HEK293T (cell line): Measurements from ENCODE around the gene TEK.

Experiments used
- ARNT ChIP-seq: fragments of 450-650 bp; IDR thresholded peaks from 2 replicates; pipeline ENCODE4 v1.6.1; 2017; ENCODE audit warnings: mild to moderate bottlenecking
- BHLHE40 ChIP-seq: fragments of 450-650 bp; IDR thresholded peaks from 2 replicates; pipeline ENCODE4 v1.6.1; 2016; ENCODE audit warnings: mild to moderate bottlenecking, moderate library complexity, borderline replicate concordance
- CTBP1 ChIP-seq: fragments of 450-650 bp; IDR thresholded peaks from 2 replicates; pipeline ENCODE4 v1.6.1; 2016; ENCODE audit warnings: borderline replicate concordance
- ELF4 ChIP-seq: fragments of 450-650 bp; IDR thresholded peaks from 2 replicates; pipeline ENCODE4 v1.6.1; 2017; ENCODE audit warnings: antibody characterized with exemption
- FOXA1 ChIP-seq: fragments of 450-650 bp; IDR thresholded peaks from 2 replicates; pipeline ENCODE4 v1.6.1; 2016; ENCODE audit warnings: mild to moderate bottlenecking
- FOXK2 ChIP-seq: fragments of 450-650 bp; IDR thresholded peaks from 2 replicates; pipeline ENCODE4 v1.6.1; 2016; ENCODE audit warnings: mild to moderate bottlenecking
- FOXM1 ChIP-seq: fragments of 450-650 bp; IDR thresholded peaks from 2 replicates; pipeline ENCODE4 v1.6.1; 2017; ENCODE audit warnings: mild to moderate bottlenecking, borderline replicate concordance
- HDGF ChIP-seq: fragments of 450-650 bp; IDR thresholded peaks from 2 replicates; pipeline ENCODE4 v1.6.1; 2017; ENCODE audit warnings: antibody characterized with exemption, borderline replicate concordance
- LEF1 ChIP-seq: fragments of 450-650 bp; IDR thresholded peaks from 2 replicates; pipeline ENCODE4 v1.6.1; 2017; ENCODE audit warnings: mild to moderate bottlenecking, borderline replicate concordance
- NFRKB ChIP-seq: fragments of 450-650 bp; IDR thresholded peaks from 2 replicates; pipeline ENCODE4 v1.6.1; 2016; ENCODE audit warnings: mild to moderate bottlenecking, moderate library complexity
- SP1 ChIP-seq: fragments of 450-650 bp; IDR thresholded peaks from 2 replicates; pipeline ENCODE4 v1.6.1; 2017
- TARDBP ChIP-seq: fragments of 450-650 bp; IDR thresholded peaks from 2 replicates; pipeline ENCODE4 v1.6.1; 2016
- ZNF384 ChIP-seq: fragments of 450-650 bp; IDR thresholded peaks from 2 replicates; pipeline ENCODE4 v1.6.1; 2016
- TF ChIP-seq, protein P1 (sequence below): fragments of 450-650 bp; IDR thresholded peaks from 2 replicates; pipeline ENCODE4 v1.6.1; 2016

DNA sequence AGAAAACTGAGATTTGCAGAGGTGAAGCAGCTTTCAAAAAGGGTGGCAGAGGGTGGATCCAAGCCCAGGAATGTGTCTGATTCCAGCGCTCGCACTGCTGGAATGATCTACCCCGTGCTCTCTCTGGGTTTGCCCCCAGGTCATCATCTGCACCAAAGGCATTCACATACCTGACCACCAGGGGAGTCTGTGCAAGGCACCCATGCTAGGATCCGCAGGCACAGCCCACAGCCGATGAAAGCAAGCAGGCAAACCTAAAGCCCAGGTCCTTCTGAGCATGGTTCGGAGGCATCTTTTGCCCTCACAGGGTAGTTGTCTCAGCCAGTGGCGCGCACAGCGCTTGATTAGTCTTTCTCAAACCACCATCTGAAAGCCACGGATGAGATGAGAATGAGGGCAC is 56.6 kb downstream of the TEK start:
- TF ChIP-seq, protein P1, sequence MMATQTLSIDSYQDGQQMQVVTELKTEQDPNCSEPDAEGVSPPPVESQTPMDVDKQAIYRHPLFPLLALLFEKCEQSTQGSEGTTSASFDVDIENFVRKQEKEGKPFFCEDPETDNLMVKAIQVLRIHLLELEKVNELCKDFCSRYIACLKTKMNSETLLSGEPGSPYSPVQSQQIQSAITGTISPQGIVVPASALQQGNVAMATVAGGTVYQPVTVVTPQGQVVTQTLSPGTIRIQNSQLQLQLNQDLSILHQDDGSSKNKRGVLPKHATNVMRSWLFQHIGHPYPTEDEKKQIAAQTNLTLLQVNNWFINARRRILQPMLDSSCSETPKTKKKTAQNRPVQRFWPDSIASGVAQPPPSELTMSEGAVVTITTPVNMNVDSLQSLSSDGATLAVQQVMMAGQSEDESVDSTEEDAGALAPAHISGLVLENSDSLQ = no peak
- TF ChIP-seq BHLHE40 = no peak
- no peak for TF ChIP-seq NFRKB
- TF ChIP-seq ARNT = no peak
- no peak for TF ChIP-seq TARDBP
- no peak for TF ChIP-seq FOXK2
- TF ChIP-seq FOXM1 = no peak
- no peak for TF ChIP-seq FOXA1
- TF ChIP-seq ZNF384 = no peak
- TF ChIP-seq SP1 = no peak
- TF ChIP-seq ELF4 = no peak
- no peak for TF ChIP-seq HDGF
- TF ChIP-seq LEF1 = no peak
- TF ChIP-seq CTBP1 = no peak
